GM21576 (cell line): Measurements from ENCODE around the gene SSX2B.
"Not testable (repeated sequence)": the region's sequence is repeated elsewhere in the genome, so short reads cannot be mapped to it uniquely, and the experiment has no call there.

Experiments
- ATAC-seq: cut with Tn5 transposase; IDR thresholded peaks from one replicate; pipeline ENCODE4 v1.9.1; 2021; ENCODE audit warnings: mild to moderate bottlenecking, moderate library complexity; ENCODE audit not compliant: unreplicated experiment

Gene SSX2B, protein sequence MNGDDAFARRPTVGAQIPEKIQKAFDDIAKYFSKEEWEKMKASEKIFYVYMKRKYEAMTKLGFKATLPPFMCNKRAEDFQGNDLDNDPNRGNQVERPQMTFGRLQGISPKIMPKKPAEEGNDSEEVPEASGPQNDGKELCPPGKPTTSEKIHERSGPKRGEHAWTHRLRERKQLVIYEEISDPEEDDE

DNA sequence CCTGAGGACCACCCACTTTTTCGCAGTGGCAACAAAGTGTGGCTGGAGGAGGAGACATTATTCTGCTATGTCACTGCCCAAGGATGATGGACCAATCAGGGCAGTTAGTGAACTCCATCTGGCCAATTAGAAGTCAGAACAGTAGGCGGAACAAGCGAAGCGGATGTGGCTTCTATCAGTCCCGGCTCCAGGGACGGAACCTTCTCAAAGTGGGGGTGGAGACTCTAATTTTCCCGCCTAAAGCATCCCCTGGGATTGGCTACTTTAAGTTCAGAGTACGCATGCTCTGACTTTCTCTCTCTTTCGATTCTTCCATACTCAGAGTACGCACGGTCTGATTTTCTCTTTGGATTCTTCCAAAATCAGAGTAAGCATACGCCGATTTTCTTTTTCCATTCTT lies at the start of gene SSX2B:
Gene SSX2B, plus strand, starts transcription at position 301 of the 400 bp plus-strand sequence. CDS start 1,429 bp downstream, outside the sequence.
- ATAC-seq, result not testable (repeated sequence)

DNA sequence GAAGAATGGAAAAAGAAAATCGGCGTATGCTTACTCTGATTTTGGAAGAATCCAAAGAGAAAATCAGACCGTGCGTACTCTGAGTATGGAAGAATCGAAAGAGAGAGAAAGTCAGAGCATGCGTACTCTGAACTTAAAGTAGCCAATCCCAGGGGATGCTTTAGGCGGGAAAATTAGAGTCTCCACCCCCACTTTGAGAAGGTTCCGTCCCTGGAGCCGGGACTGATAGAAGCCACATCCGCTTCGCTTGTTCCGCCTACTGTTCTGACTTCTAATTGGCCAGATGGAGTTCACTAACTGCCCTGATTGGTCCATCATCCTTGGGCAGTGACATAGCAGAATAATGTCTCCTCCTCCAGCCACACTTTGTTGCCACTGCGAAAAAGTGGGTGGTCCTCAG lies 44.0 kb upstream of the SSX2B start, which contains the start of gene SSX2:
Gene SSX2, minus strand, starts transcription at position 101 of the 400 bp plus-strand sequence. CDS start 1,429 bp downstream, outside the sequence.
- ATAC-seq, result not testable (repeated sequence)

DNA sequence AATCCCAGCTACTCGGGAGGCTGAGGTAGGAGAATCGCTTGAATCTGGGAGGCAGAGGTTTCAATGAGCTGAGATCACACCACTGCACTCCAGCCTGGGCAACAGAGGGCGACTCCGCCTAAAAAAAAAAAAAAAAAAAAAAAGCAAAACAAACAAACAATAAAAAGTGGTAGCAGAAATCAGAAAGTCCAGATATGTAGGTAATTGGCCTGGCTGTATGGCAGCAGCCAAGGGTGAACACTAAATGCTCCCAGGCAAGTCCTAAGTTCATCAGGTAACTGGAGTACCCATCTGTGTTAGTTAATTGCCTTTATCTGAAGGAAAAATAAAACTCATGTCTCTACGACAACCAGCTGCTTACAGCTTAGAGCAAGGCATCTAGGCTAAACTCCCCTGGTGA lies 14.9 kb downstream of the SSX2B start:
- ATAC-seq, result not testable (repeated sequence)

DNA sequence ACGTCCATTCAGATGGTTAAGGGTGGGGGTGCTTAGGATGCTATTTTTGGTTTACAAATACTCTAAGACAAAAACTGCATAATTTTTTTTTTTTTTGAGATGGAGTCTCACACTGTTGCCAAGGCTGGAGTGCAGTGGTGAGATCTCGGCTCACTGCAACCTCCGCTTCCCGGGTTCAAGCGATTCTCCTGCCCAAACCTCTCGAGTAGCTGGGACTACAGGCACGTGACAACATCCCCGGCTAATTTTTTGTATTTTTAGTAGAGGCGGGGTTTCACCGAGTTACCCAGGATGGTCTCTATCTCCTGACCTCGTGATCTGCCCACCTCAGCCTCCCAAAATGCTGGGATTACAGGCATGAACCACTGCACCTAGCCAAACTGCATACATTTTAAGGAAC lies 22.5 kb downstream of the SSX2B start:
- not testable (repeated sequence) for ATAC-seq

DNA sequence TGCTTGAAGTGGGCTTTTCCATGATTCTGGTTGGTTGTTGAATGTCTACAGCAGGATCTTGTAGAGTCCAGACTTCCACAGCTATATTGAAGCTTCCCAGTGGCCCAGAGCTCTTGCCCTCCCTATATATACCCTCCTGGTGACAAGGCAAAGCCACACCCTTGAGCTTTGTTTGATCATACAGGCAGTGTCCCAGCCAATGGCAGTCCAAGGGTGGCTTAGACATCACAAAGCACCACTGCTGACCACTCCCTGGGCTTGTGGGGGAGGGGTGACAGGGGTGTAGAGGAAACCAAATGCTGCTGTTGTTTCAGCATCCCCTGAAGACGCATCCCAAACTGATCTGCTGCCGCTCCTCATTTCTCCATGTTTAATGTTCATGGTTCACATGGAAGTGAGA lies 46.3 kb downstream of the SSX2B start, which contains the start of gene SPANXN5:
Gene SPANXN5, minus strand, starts transcription at position 101 of the 400 bp plus-strand sequence. Its CDS starts 79 bp downstream, at position 22.
- not testable (repeated sequence) for ATAC-seq

DNA sequence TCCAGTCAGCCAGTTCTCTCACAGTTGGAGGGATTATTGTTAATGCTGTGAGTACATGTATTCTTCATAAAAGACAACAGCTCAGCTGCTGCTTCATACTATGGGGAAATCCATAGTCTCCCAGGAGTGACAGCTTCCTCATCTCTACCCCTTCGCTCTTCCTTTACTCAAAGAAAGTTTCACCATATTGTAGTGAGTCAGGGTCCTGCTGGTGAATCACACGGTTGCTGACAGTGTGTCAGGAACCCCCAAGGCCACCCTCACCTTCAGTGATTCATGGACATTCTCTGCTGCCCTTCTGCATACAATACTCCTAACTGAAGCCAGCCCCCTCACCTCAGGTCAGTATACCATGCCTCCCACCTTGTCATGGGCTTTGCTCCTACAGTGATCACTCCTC lies 53.8 kb downstream of the SSX2B start:
- not testable (repeated sequence) for ATAC-seq
